HCT116 (cell line): ENCODE results near the gene MAJIN. TPM values are rescaled to one million over a fixed set of nuclear protein-coding genes. Genes with fewer than 3 reads are reported as not detected.

Experiments
- ATAC-seq: fragments of 200-7000 bp; cut with Tn5 transposase; 2 replicates; pipeline ENCODE4 v1.9.1; 2020; ENCODE audit warnings: mild to moderate bottlenecking, moderate library complexity
- BruUV-seq: library from RNA; stranded (reverse); fragments of 400-500 nt; replicated peaks from 2 replicates; lab custom pipeline; 2021; lab: Mats Ljungman, UMichigan
- CTCF ChIA-PET: fragments of 300-600 bp; sonication (Branson Sonifier 250); formaldehyde crosslinking; loops from one replicate; lab custom pipeline; 2021; ENCODE audit warnings: antibody characterized with exemption; lab: Charles Lee
- POLR2A ChIA-PET: fragments of 300-600, 350-600 bp; sonication (Branson Sonifier 250); formaldehyde crosslinking; loops from one replicate; lab custom pipeline; 2021; ENCODE audit warnings: antibody characterized with exemption; lab: Charles Lee
- RAD21 ChIA-PET, 2 experiments: fragments of 300-600 bp; sonication (Branson Sonifier 250); formaldehyde crosslinking; loops; one replicate each; lab custom pipeline; 2023; ENCODE audit warnings: low total read pairs in 2 of 2; ENCODE audit not compliant: uncharacterized antibody in 2 of 2, unreplicated experiment in 2 of 2, low non-redundant PET in 1 of 2; lab: Charles Lee
- DNase-seq: peaks from one replicate; pipeline ENCODE4 v3.0.0-alpha.2; 2010; ENCODE audit warnings: low read depth, low spot score
- H2AFZ ChIP-seq: fragments of 200-600 bp; shearing (Covaris generic), sonication (generic); 2 replicates; pipeline ENCODE4 v1.6.1; 2017; ENCODE audit warnings: low read depth, mixed run types, mixed read lengths, antibody characterized with exemption, low read length; ENCODE audit not compliant: poor library complexity, severe bottlenecking
- H3K27ac ChIP-seq: 2 replicates; pipeline ENCODE4 v1.5.1; 2012; ENCODE audit warnings: low read depth, low read length
- H3K27me3 ChIP-seq: fragments of 200-600 bp; sonication (generic); 2 replicates; pipeline ENCODE4 v1.6.1; 2016; ENCODE audit warnings: mixed run types, low read length, mixed read lengths; ENCODE audit not compliant: insufficient read depth
- H3K36me3 ChIP-seq, 2 experiments: fragments of 200-500 bp in 1 of 2; fragments of 200-600 bp in 1 of 2; sonication (Bioruptor generic) in 1 of 2; sonication (generic) in 1 of 2; 2 replicates each; pipeline versions ENCODE4 v1.5.1 to v1.6.1; 2014 to 2016; ENCODE audit warnings: low read length in 2 of 2, inconsistent platforms in 1 of 2, mixed read lengths in 1 of 2, mixed run types in 1 of 2; ENCODE audit not compliant: insufficient read depth in 2 of 2, control insufficient read depth in 1 of 2
- H3K4me1 ChIP-seq, 2 experiments: fragments of 200-600 bp in 1 of 2; sonication (generic) in 1 of 2; 2 replicates each; pipeline versions ENCODE4 v1.5.1 to v1.6.1; 2012 to 2017; ENCODE audit warnings: low read length in 2 of 2, inconsistent platforms in 1 of 2, mild to moderate bottlenecking in 1 of 2, mixed read lengths in 1 of 2, mixed run types in 1 of 2, moderate library complexity in 1 of 2; ENCODE audit not compliant: insufficient read depth in 2 of 2, control insufficient read depth in 1 of 2
- H3K4me2 ChIP-seq: fragments of 200-600 bp; sonication (generic); 2 replicates; pipeline ENCODE4 v1.6.1; 2017; ENCODE audit warnings: mixed run types, low read length, mixed read lengths
- H3K4me3 ChIP-seq, 2 experiments: fragments of 200-600 bp in 1 of 2; sonication (generic) in 1 of 2; replicated peaks in 1 of 2; 2 replicates each; pipeline ENCODE4 v1.5.1; 2011 to 2016; ENCODE audit warnings: low read length in 2 of 2, control low read depth in 1 of 2, low read depth in 1 of 2, mild to moderate bottlenecking in 1 of 2, mixed read lengths in 1 of 2, mixed run types in 1 of 2
- H3K79me2 ChIP-seq: fragments of 200-600 bp; sonication (generic); 2 replicates; pipeline ENCODE4 v1.6.1; 2017; ENCODE audit warnings: mild to moderate bottlenecking, mixed run types, low read length, moderate library complexity, mixed read lengths; ENCODE audit not compliant: insufficient read depth
- H3K9ac ChIP-seq: fragments of 200-600 bp; sonication (generic); 2 replicates; pipeline ENCODE4 v1.6.1; 2016; ENCODE audit warnings: low read length, mixed read lengths
- H3K9me2 ChIP-seq: fragments of 200-600 bp; sonication (generic), shearing (Covaris generic); 2 replicates; pipeline ENCODE4 v1.6.1; 2017; ENCODE audit warnings: mixed run types, mild to moderate bottlenecking, moderate library complexity; ENCODE audit not compliant: insufficient read depth
- H3K9me3 ChIP-seq, 2 experiments: fragments of 200-500 bp in 1 of 2; fragments of 200-600 bp in 1 of 2; sonication (Bioruptor generic) in 1 of 2; sonication (generic) in 1 of 2; 2 replicates each; pipeline ENCODE4 v1.6.1; 2014 to 2017; ENCODE audit warnings: low read length in 2 of 2, mixed read lengths in 2 of 2, inconsistent platforms in 1 of 2, low read depth in 1 of 2, mild to moderate bottlenecking in 1 of 2, mixed run types in 1 of 2, moderate library complexity in 1 of 2; ENCODE audit not compliant: control insufficient read depth in 1 of 2, insufficient read depth in 1 of 2
- H4K20me1 ChIP-seq: fragments of 200-600 bp; sonication (generic), shearing (Covaris generic); 2 replicates; pipeline ENCODE4 v1.6.1; 2017; ENCODE audit warnings: mixed run types, mild to moderate bottlenecking, moderate library complexity; ENCODE audit not compliant: insufficient read depth
- CBX3 ChIP-seq: IDR thresholded peaks from 2 replicates; pipeline ENCODE4 v1.6.1; 2012; ENCODE audit warnings: low read depth
- CEBPB ChIP-seq: IDR thresholded peaks from 2 replicates; pipeline ENCODE4 v1.6.1; 2012; ENCODE audit warnings: low read depth
- EZH2 ChIP-seq: fragments of 200-600 bp; sonication (generic); IDR thresholded peaks from 2 replicates; pipeline ENCODE4 v1.6.1; 2017; ENCODE audit warnings: antibody characterized with exemption, mixed run types
- EZH2phosphoT487 ChIP-seq: fragments of 200-600 bp; IDR thresholded peaks from 2 replicates; pipeline ENCODE4 v1.6.1; 2018; ENCODE audit warnings: antibody characterized with exemption, borderline replicate concordance
- FOSL1 ChIP-seq: IDR thresholded peaks from 2 replicates; pipeline ENCODE4 v1.6.1; 2012; ENCODE audit warnings: low read depth
- RAD21 ChIP-seq: IDR thresholded peaks from 2 replicates; pipeline ENCODE4 v1.6.1; 2012; ENCODE audit warnings: low read depth, mild to moderate bottlenecking
- SP1 ChIP-seq: IDR thresholded peaks from 2 replicates; pipeline ENCODE4 v1.6.1; 2012; ENCODE audit warnings: low read depth
- SRF ChIP-seq: IDR thresholded peaks from 2 replicates; pipeline ENCODE4 v1.6.1; 2012; ENCODE audit warnings: low read depth
- TCF7L2 ChIP-seq: IDR thresholded peaks from 2 replicates; pipeline ENCODE4 v1.7.0; 2011; ENCODE audit warnings: borderline replicate concordance, inconsistent platforms; ENCODE audit not compliant: insufficient read depth, insufficient read length; ENCODE audit errors: extremely low read depth
- ZBTB33 ChIP-seq: IDR thresholded peaks from 2 replicates; pipeline ENCODE4 v1.6.1; 2011; ENCODE audit warnings: mild to moderate bottlenecking, low read length, moderate library complexity; ENCODE audit not compliant: insufficient replicate concordance; ENCODE audit errors: extremely low read depth
- ZFX ChIP-seq: fragments of 450-650 bp; IDR thresholded peaks from 2 replicates; pipeline ENCODE4 v1.6.1; 2017
- ZNF274 ChIP-seq: fragments of 200-500 bp; sonication (Bioruptor generic); IDR thresholded peaks from 2 replicates; pipeline ENCODE4 v1.6.1; 2014; ENCODE audit warnings: mild to moderate bottlenecking, low read depth, low read length, inconsistent platforms
- intact Hi-C: fragments of 100-400 bp; cut with micrococcal nuclease; formaldehyde crosslinking; loops from 2 replicates; pipeline ENCODE4 v1.10.0; 2022
- total RNA-seq: library from RNA; stranded (reverse); gene quantifications from one replicate; pipeline ENCODE4 v1.2.1, GENCODE V29; 2021; ENCODE audit not compliant: unreplicated experiment
- TF ChIP-seq, protein P1 (sequence below), 3 experiments: fragments of 200-600 bp in 1 of 3; sonication (generic) in 1 of 3; IDR thresholded peaks in 2 of 3; conservative IDR thresholded peaks in 1 of 3; 2 replicates each; pipeline ENCODE4 v1.5.1; 2012 to 2017; ENCODE audit warnings: low read depth in 2 of 3, low read length in 2 of 3, antibody characterized with exemption in 1 of 3, borderline replicate concordance in 1 of 3, control low read depth in 1 of 3, mild to moderate bottlenecking in 1 of 3, mixed read lengths in 1 of 3, mixed run types in 1 of 3, moderate library complexity in 1 of 3; ENCODE audit not compliant: insufficient read depth in 1 of 3
- TF ChIP-seq, protein P2 (sequence below): IDR thresholded peaks from 2 replicates; pipeline ENCODE4 v1.6.1; 2012

The MAJIN gene
- total RNA-seq, 1 experiment from 2014 or later = not detected

- no TSS peak for BruUV-seq
- no peaks in the 10 kb centered on the region for H3K27me3 ChIP-seq
- POLR2A ChIA-PET = no interaction called here
Measured at GRCh38 chr11:64893194-64894069, 78.5 kb downstream of the MAJIN start.

DNA sequence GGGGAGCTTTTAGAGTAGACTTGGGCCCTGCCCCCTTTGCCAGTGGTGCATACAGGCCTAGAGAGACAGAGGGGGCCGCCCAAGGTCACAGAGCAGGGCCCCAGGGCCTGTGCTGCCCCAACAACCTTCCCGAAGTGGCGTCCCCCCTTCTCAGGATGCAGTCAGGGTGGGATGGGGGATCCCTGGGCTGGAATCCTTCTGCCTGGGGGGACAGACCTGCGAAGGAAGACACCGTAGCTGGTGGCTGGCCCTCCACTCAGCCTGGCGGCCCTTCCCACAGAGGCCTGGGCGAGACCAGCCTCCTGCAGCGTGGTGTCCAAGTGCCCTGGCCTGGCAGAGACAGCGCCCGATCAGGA lies 79.1 kb downstream of the MAJIN start:
- no TSS peak for BruUV-seq
- no peak overlapping the region for H3K4me3 ChIP-seq
- RAD21 ChIA-PET = interaction anchor here in 1 of 2 experiments (0.6 kb wide), 1 partner anchor 73 kb away, joined by 3 read pairs; no protein-coding TSS in a partner anchor
- DNase-seq = no peak
- H2AFZ ChIP-seq = no peak overlapping the region
- no peaks in the 10 kb centered on the region for H3K79me2 ChIP-seq
- no peak overlapping the region for H3K9ac ChIP-seq
- peaks cover 4 to 30% of the 10 kb centered on the region in 2 experiments; a peak in 3 of 4 replicates for H3K4me1 ChIP-seq
- H3K27ac ChIP-seq = no peak overlapping the region
- H3K36me3 ChIP-seq = no peaks in the 10 kb centered on the region
- ATAC-seq = no peak
- H3K27me3 ChIP-seq = no peaks in the 10 kb centered on the region
- intact Hi-C loops = no loop called here
- no peaks in the 10 kb centered on the region for H3K9me2 ChIP-seq
- CTCF ChIA-PET = interaction anchor here (0.9 to 10.8 kb wide), 2 partner anchors 44 to 229 kb away, joined by 3 to 112 read pairs; partner anchors contain the start of genes FAU and MRPL49
- H3K9me3 ChIP-seq = no peaks in the 10 kb centered on the region
- H3K4me2 ChIP-seq = no peak overlapping the region
- no peaks in the 10 kb centered on the region for H4K20me1 ChIP-seq
- POLR2A ChIA-PET = no interaction called here
- no peak for TF ChIP-seq ZBTB33
- TF ChIP-seq EZH2phosphoT487 = no peak
- no peak for TF ChIP-seq SRF
- no peak for TF ChIP-seq CBX3
- no peak for TF ChIP-seq TCF7L2
- no peak for TF ChIP-seq ZFX
- TF ChIP-seq ZNF274 = no peak
- TF ChIP-seq SP1 = no peak
- no peak for TF ChIP-seq EZH2
- TF ChIP-seq, protein P1, sequence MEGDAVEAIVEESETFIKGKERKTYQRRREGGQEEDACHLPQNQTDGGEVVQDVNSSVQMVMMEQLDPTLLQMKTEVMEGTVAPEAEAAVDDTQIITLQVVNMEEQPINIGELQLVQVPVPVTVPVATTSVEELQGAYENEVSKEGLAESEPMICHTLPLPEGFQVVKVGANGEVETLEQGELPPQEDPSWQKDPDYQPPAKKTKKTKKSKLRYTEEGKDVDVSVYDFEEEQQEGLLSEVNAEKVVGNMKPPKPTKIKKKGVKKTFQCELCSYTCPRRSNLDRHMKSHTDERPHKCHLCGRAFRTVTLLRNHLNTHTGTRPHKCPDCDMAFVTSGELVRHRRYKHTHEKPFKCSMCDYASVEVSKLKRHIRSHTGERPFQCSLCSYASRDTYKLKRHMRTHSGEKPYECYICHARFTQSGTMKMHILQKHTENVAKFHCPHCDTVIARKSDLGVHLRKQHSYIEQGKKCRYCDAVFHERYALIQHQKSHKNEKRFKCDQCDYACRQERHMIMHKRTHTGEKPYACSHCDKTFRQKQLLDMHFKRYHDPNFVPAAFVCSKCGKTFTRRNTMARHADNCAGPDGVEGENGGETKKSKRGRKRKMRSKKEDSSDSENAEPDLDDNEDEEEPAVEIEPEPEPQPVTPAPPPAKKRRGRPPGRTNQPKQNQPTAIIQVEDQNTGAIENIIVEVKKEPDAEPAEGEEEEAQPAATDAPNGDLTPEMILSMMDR (IDR thresholded peaks at IDR 0.05 in 2 of 3, conservative IDR thresholded peaks at IDR 0.05 in 1 of 3; ENCODE audit: borderline replicate concordance in 1 of 3, insufficient read depth in 1 of 3, low read depth in 2 of 3, low read length in 2 of 3) = no peak
- no peak for TF ChIP-seq RAD21
- no peak for TF ChIP-seq FOSL1
- no peak for TF ChIP-seq CEBPB

More at GRCh38 chr11:64893194-64894069, 78.5 kb downstream of the MAJIN start:
- no peaks in the 10 kb centered on the region for H3K9me3 ChIP-seq
- H4K20me1 ChIP-seq = no peaks in the 10 kb centered on the region
- TF ChIP-seq, protein P2, sequence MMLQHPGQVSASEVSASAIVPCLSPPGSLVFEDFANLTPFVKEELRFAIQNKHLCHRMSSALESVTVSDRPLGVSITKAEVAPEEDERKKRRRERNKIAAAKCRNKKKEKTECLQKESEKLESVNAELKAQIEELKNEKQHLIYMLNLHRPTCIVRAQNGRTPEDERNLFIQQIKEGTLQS = no peak
- no peak for TF ChIP-seq EZH2phosphoT487
- TF ChIP-seq, all 23 proteins: peak for 0
- ChIA-PET RAD21 (interaction anchor here in 1 of 2 experiments (1.3 kb wide), 1 partner anchor 45 kb away, joined by 4 read pairs; no protein-coding TSS in a partner anchor), CTCF (interaction anchor here (0.8 to 10.8 kb wide), 3 partner anchors 38 to 106 kb away, joined by 3 to 112 read pairs (median 3); no protein-coding TSS in a partner anchor)
- Histone ChIP-seq H3K27ac (no peak overlapping the region; the same call in 1 of the 2 replicates), H2AFZ (no peak overlapping the region), H3K79me2 (no peaks in the 10 kb centered on the region), H3K36me3 (no peaks in the 10 kb centered on the region), H3K4me3 (no peak overlapping the region), H3K4me1 (peaks cover 0 to 24% of the 10 kb centered on the region in 2 experiments; a peak in 3 of 4 replicates), H3K4me2 (0 out of 2 replicates have a peak overlapping the region, but pooled peaks have one; percentile 13), H3K9me2 (no peaks in the 10 kb centered on the region), H3K9ac (no peak overlapping the region)
- DNase-seq = no peak
- no peak for ATAC-seq
- intact Hi-C loops = loop anchor here (1.0 kb wide), 1 partner anchor 46 kb away; no protein-coding TSS in a partner anchor
